G401 (cell line): Measurements from ENCODE around the gene HHEX. TPM values are rescaled to one million over a fixed set of nuclear protein-coding genes. Genes with fewer than 3 reads are reported as not detected.

Experiments
- DNase-seq: peaks from one replicate; pipeline ENCODE4 v3.0.0-alpha.2; 2015; ENCODE audit warnings: low spot score
- in situ Hi-C: cut with HindIII; loops from 2 replicates; pipeline ENCODE4 v1.10.0; 2016; ENCODE audit warnings: low sequenced_read_pairs, mixed read lengths
- total RNA-seq: library from RNA; depleted of rRNA; stranded (reverse); fragments of >200 nt; shearing (Covaris generic); gene quantifications from 2 replicates; pipeline ENCODE4 v1.2.3, GENCODE V29; 2014

HHEX gene
- total RNA-seq, 1 experiment from 2014 or later: 0.54 TPM

- no peak for DNase-seq
Measured at GRCh38 chr10:92692080-92692671, 2.4 kb downstream of the HHEX start.

DNA sequence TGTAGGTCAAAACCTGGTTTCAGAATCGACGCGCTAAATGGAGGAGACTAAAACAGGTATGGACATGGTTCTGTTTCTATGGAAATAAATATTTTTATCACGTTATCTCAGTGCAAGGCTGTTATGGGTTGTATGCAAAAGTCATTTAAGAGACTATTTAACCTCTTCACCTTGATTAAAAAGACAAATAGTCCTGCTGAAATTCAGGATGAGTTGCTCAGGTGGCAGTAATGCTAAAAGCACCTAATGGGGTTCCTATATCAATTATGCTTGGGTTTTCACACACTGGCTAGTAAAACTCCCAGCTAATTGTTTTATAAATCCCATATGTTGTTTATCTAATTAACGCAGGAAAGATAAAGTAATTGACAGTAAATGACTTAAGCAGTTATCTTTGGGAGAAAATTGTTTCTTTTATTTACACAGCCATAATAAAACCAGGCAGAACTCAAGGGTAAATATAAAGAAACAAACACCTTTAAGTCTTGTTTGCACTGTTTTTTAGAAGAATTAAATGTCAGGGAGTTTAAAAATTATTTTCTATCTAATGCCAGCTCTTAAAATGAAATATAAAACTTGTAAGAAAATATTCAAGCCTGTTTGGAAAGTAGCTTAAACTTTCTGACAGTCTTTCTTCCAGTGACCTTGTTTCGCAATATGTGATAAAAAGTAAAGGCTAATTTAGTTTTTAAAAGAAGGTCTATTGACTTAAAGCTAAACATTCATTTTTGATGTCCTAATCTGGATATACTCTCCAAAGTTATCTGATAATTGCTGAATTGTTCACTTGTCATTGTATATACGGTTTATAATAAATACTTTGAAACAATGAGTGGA lies 3.2 kb downstream of the HHEX start:
- no peak for DNase-seq
- in situ Hi-C loops: no loop called here

More at GRCh38 chr10:92692080-92692671, 2.4 kb downstream of the HHEX start:
- in situ Hi-C loops: no loop called here

- in situ Hi-C loops: no loop called here
- no peak for DNase-seq
Measured at GRCh38 chr10:92693534-92693893, 3.8 kb downstream of the HHEX start.

- in situ Hi-C loops: no loop called here
- no peak for DNase-seq
Measured at GRCh38 chr10:92695679-92696605, 6.2 kb downstream of the HHEX start.

GRCh38 chr10:92696606-92697383 lies 7.0 kb downstream of the HHEX start:
- no peak for DNase-seq
- in situ Hi-C loops: no loop called here

GRCh38 chr10:92697663-92698511 lies 8.1 kb downstream of the HHEX start:
- in situ Hi-C loops: no loop called here
- no peak for DNase-seq

DNA sequence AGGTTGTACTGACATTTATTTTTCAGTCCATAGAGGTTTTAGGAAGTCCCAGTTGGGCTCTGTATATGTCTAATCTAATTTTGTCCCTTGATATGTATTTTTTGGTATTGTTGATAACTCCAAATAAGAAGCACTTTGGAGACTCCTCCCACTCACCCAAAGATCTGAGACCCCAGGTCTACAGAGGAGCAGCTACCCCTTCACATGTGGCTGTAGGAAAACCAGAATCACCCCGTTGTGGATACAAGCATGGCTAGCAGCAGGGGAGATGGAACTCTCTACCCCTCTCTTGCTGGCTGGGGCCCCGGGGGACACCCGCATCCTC lies 9.4 kb downstream of the HHEX start:
- DNase-seq: no peak
- in situ Hi-C loops: no loop called here

DNA sequence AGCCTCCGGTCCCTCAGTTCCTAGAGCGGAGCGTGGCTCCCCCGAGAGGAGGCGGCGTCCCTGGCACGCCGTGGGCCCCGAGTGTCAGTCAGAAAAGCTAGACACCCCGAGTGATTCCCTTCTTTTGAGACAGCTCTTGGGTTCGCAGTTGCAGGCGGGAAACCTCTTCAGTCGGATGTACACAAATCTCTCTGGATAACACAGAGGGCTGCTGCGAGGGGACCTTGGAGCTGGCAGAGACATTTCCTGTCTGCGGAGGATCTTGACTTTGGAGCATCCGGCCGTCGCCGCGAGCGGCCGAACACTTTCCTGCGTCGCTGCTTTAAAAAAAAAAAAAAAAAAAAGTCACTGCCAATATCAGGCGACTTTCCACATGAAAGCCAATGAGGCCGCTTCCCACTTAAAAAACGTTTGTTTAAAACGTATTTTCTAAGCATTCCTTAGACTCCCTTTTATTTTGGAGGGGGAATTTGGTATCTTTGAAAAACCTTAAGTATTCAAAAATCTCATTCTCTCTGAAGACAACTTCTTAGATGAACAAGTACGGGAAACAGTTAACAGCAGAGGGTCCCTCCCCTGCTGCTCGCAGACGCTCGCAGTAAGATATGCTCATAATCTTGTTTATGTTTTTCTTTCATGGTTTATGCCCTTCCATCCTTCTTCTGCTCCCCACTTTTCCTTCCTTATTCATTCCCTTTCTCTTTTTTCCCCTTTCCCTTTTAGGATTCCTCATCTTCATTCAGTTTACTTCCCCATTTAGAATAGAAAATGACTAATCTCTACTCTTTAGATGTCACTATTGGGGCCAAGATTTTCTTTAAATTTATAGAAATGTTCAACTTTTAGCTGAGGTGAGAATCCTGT lies 10.0 kb downstream of the HHEX start:
- no peak for DNase-seq
- in situ Hi-C loops: no loop called here

GRCh38 chr10:92702301-92702916 lies 12.7 kb downstream of the HHEX start:
- DNase-seq: no peak
- in situ Hi-C loops: no loop called here

DNA sequence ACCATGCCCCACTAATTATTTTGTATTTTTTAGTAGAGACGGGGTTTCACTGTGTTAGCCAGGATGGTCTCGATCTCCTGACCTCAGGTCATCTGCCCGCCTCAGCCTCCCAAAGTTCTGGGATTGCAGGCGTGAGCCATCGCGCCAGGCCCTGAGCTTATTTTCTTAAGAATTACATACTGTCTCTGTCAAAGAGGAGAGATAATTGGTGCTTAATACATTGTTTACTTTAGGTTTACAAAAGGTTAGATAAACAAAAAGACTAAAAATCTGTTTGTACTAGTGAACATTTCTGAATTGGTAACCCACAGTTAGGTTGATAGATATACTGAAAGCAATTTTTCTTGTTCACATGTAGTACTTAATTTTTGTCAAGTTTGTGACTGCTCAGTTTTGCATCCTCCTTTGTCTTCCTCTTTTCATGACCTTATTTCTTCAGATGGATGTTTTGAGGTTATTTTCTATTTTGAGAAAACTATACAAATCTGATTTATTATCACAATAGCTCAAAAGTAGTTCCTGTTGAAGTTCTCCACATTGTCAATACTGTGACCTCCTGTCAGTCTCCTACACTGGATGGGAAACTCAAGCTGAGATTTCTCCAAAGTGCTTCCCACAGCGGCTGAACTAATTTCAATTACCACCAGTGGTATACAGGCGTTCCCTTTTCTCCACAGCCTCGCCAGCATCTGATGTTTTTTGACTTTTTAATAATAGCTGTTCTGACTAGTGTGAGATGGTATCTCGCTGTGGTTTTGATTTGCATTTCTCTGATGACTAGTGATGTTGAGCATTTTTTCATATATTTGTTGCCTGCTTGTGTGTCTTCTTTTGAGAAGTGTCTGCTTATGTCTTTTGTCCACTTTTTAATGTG lies 22.5 kb downstream of the HHEX start:
- no peak for DNase-seq

GRCh38 chr10:92714152-92714845 lies 24.5 kb downstream of the HHEX start:
- in situ Hi-C loops: no loop called here
- no peak for DNase-seq

More for the DNA sequence above, 22.5 kb downstream of the HHEX start:
- in situ Hi-C loops: no loop called here

GRCh38 chr10:92714872-92715271 lies 25.1 kb downstream of the HHEX start:
- in situ Hi-C loops: no loop called here
- no peak for DNase-seq

DNA sequence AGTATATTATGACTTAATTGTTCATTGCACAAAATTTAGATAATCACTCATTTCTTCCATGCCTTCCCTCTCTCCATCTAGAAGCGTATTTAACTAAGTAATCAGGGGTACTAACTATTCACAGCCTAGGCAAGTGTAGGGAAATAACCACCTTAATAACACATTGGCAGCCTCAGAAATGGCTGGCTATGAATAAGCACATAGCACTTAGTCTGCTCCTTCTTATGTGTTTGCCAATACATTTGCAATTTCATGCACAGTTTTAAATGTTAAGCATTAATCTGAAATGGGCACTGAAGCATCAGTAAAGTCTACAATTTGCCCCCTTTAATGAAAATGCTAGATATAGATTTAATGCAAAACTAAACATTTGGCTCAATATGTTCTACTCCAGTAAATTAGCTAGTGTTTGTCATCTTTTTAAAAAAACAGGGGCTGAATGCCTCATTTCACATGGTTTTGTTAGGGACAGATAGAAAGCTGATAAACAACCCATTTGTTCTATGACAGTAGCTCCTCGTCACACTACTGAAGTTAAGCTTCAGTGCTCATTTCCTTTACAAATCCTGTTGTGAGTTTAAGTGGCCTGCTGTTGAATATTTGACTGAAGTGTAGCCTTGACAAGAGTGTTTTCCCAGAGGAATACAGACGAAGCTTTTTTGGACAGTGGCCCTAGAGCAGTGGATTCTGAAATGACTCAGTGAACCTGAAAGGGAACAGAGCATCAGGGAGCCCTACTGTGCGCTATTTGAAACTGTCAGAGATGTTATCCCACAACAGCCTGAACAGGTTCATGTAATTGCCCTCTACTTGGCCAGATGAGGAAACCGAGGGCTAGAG lies 30.5 kb downstream of the HHEX start:
- in situ Hi-C loops: no loop called here
- no peak for DNase-seq

- in situ Hi-C loops: no loop called here
- DNase-seq: no peak
Measured at GRCh38 chr10:92720831-92721165, 31.0 kb downstream of the HHEX start.

DNA sequence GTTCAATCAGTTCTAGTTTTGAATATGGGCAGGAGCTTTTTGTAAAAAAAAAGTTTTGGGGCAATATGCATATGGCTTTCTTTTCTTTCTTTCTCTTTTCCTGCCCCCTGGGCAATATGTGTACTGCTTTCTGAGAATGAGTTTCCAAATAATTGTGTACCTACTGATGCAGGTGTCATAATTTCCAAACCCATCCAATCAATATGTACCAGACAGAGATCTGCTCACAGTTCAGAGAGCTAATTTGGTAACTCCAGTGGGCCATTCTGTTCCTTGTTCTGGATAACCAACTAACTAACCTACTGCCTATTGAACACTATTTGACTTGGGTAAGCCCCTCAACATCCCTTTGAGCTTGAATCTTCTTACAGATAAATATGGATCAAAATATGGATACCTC lies 32.6 kb downstream of the HHEX start:
- in situ Hi-C loops: no loop called here
- DNase-seq: no peak
